CD8-positive, alpha-beta memory T cell (primary cell): ENCODE data around the gene UBE2Z. TPM values are rescaled to one million over a fixed set of nuclear protein-coding genes. Genes with fewer than 3 reads are reported as not detected.

ENCODE experiments used
- CTCF ChIA-PET: fragments of 350-600 bp; sonication (Branson Sonifier 250); formaldehyde crosslinking; loops from one replicate; lab custom pipeline; 2021; ENCODE audit warnings: antibody characterized with exemption; lab: Charles Lee
- POLR2A ChIA-PET: fragments of 350-600 bp; sonication (Branson Sonifier 250); formaldehyde crosslinking; loops from one replicate; lab custom pipeline; 2021; ENCODE audit warnings: antibody characterized with exemption; lab: Charles Lee
- DNase-seq, 5 donors: peaks; one replicate each; pipeline versions ENCODE4 v3.0.0 to v3.0.0-alpha.2; 2020 to 2022; ENCODE audit warnings: mixed read lengths in 1 of 5
- H3K27ac ChIP-seq: one replicate; pipeline ENCODE4 v1.7.0; 2013; ENCODE audit warnings: low read depth, mild to moderate bottlenecking, low read length, moderate library complexity
- H3K27me3 ChIP-seq: 2 replicates; pipeline ENCODE4 v1.7.0; 2013; ENCODE audit warnings: low read length, mild to moderate bottlenecking; ENCODE audit not compliant: insufficient read depth, poor library complexity, severe bottlenecking
- H3K36me3 ChIP-seq: 2 replicates; pipeline ENCODE4 v1.7.0; 2013; ENCODE audit warnings: mild to moderate bottlenecking, low read length, moderate library complexity; ENCODE audit not compliant: insufficient read depth
- H3K4me1 ChIP-seq: 2 replicates; pipeline ENCODE4 v1.7.0; 2013; ENCODE audit warnings: mild to moderate bottlenecking, low read length, moderate library complexity; ENCODE audit not compliant: insufficient read depth
- H3K4me3 ChIP-seq: 2 replicates; pipeline ENCODE4 v1.7.0; 2013; ENCODE audit warnings: mild to moderate bottlenecking, low read length
- H3K9me3 ChIP-seq: 2 replicates; pipeline ENCODE4 v1.7.0; 2013; ENCODE audit warnings: mild to moderate bottlenecking, low read length
- H3K27ac Mint-ChIP-seq, 8 donors: one replicate each; pipeline ENCODE4 v1.8.0; 2020 to 2021; ENCODE audit warnings: mixed read lengths in 8 of 8, mild to moderate bottlenecking in 6 of 8, inconsistent platforms in 3 of 8, moderate library complexity in 3 of 8
- H3K27me3 Mint-ChIP-seq, 2 donors: one replicate each; pipeline ENCODE4 v1.8.0; 2020 to 2021; ENCODE audit warnings: mixed read lengths in 2 of 2, mild to moderate bottlenecking in 1 of 2, moderate library complexity in 1 of 2
- H3K36me3 Mint-ChIP-seq, 3 donors: one replicate each; pipeline ENCODE4 v1.8.0; 2020 to 2021; ENCODE audit warnings: mixed read lengths in 3 of 3, inconsistent platforms in 1 of 3, mild to moderate bottlenecking in 1 of 3
- H3K4me1 Mint-ChIP-seq, 3 donors: one replicate each; pipeline ENCODE4 v1.8.0; 2020 to 2021; ENCODE audit warnings: mixed read lengths in 3 of 3, inconsistent platforms in 1 of 3, mild to moderate bottlenecking in 1 of 3
- H3K4me3 Mint-ChIP-seq, 7 donors: one replicate each; pipeline ENCODE4 v1.8.0; 2020 to 2021; ENCODE audit warnings: mixed read lengths in 7 of 7, mild to moderate bottlenecking in 6 of 7, moderate library complexity in 4 of 7, inconsistent platforms in 2 of 7
- H3K9me3 Mint-ChIP-seq, 5 donors: one replicate each; pipeline ENCODE4 v1.8.0; 2020 to 2022; ENCODE audit warnings: mixed read lengths in 5 of 5, mild to moderate bottlenecking in 3 of 5, moderate library complexity in 2 of 5, inconsistent platforms in 1 of 5
- polyA plus RNA-seq: library from polyadenylated mRNA; unstranded; fragments of 300-500 nt; fragmentation: Illumina TruSeq; gene quantifications from one replicate; pipeline ENCODE4 v1.2.3, GENCODE V29; 2021
- total RNA-seq, 2 experiments: library from RNA; stranded (reverse); gene quantifications; one replicate each; pipeline ENCODE4 v1.2.3, GENCODE V29; 2021

The UBE2Z gene
- total RNA-seq (100 to 1,000 TPM; 100 to 103 TPM), polyA plus RNA-seq (74.7 TPM)

GRCh38 chr17:48908047-48908843 is at the start of gene UBE2Z:
Gene UBE2Z (plus strand): TSS chr17:48908407. CDS start chr17:48908504, 97 bp downstream.
- peaks cover 0 to 37% (median 1%) of the 10 kb centered on the region in 3 donors for H3K36me3 Mint-ChIP-seq
- peaks cover 45 to 56% (median 53%) of the 10 kb centered on the region in 3 donors for H3K4me1 Mint-ChIP-seq
- Histone ChIP-seq H3K9me3 (no peaks in the 10 kb centered on the region), H3K4me3 (peak within 1 kb of the TSS; percentile 87), H3K27me3 (no peaks in the 10 kb centered on the region), H3K27ac (peak within 1 kb of the TSS; percentile 91), H3K36me3 (peaks cover 23% of the 10 kb centered on the region), H3K4me1 (peaks cover 29% of the 10 kb centered on the region)
- no peaks in the 10 kb centered on the region for H3K9me3 Mint-ChIP-seq
- H3K4me3 Mint-ChIP-seq: peak within 1 kb of the TSS; percentile 88 to 99 (median 93)
- ChIA-PET POLR2A (interaction anchor here (0.9 to 2.5 kb wide), 3 partner anchors 15 to 77 kb away, joined by 3 to 35 read pairs (median 11); partner anchors contain the start of genes ATP5MC1, CALCOCO2 and SNF8), CTCF (interaction anchor here (1.0 to 1.8 kb wide), 6 partner anchors 10 to 32 kb away, joined by 3 to 13 read pairs (median 3); partner anchors contain the start of gene ATP5MC1)
- no peaks in the 10 kb centered on the region for H3K27me3 Mint-ChIP-seq
- H3K27ac Mint-ChIP-seq: peak within 1 kb of the TSS; percentile 87 to 99 (median 98)
- peak; percentile 79 to 90 (median 84) for DNase-seq

DNA sequence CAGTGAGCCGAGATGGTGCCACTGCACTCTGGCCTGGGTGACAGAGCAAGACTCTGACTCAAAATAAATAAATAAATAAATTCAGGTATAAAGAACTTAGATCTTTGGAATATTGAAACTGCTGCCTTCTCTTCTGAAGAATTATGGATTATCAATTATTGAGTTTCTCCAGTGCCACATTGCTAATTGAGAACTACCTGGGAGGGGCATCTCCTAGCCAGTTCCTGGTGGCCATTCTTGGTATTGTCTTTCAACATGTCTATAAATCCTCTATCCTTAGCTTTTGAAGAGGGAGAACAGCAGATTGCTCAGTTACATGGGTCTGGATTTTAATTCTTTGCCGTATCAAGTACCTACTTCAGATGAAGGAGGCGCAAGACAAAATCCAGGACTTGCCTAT is 48.2 kb upstream of the UBE2Z start:
- Mint-ChIP-seq H3K27ac (no peak overlapping the region), H3K4me1 (peaks cover 0 to 4% (median 3%) of the 10 kb centered on the region in 3 donors), H3K36me3 (peaks cover 15 to 75% (median 33%) of the 10 kb centered on the region in 3 donors), H3K4me3 (no peak overlapping the region), H3K9me3 (no peaks in the 10 kb centered on the region), H3K27me3 (no peaks in the 10 kb centered on the region)
- Histone ChIP-seq H3K9me3 (no peaks in the 10 kb centered on the region), H3K27ac (no peak overlapping the region), H3K36me3 (peaks cover 35% of the 10 kb centered on the region), H3K27me3 (no peaks in the 10 kb centered on the region), H3K4me3 (no peak overlapping the region), H3K4me1 (no peaks in the 10 kb centered on the region)
- DNase-seq: no peak
- ChIA-PET CTCF (interaction anchor here (0.8 to 1.7 kb wide), 5 partner anchors 11 to 56 kb away, joined by 3 to 5 read pairs (median 3); no protein-coding TSS in a partner anchor), POLR2A (no interaction called here)

DNA sequence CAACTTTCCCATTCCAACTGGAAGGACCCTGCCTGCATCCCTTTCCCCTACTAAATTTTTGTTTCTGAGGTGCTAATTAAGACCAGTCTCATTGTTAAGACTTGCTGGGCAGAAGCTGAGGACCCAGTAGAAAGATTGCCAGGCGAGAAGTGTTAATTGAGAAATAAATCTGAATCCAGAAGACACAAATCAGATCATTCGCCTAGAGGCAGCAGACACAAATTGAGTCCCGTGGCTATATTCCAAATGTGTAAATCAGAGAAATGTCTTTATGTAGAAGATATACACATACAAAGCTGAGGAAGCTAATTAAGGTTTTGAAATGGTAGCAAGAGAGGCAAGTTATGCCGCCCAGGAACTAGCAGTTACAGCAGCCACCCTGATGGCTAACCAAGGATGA is 47.8 kb upstream of the UBE2Z start:
- H3K4me3 ChIP-seq: no peak overlapping the region
- H3K36me3 ChIP-seq: peaks cover 30% of the 10 kb centered on the region
- no peaks in the 10 kb centered on the region for H3K4me1 ChIP-seq
- no peak overlapping the region for H3K4me3 Mint-ChIP-seq
- POLR2A ChIA-PET: no interaction called here
- DNase-seq: no peak
- CTCF ChIA-PET: interaction anchor here (0.8 to 1.7 kb wide), 4 partner anchors 11 to 24 kb away, joined by 3 to 5 read pairs (median 4); no protein-coding TSS in a partner anchor
- peak overlapping the region in 1 of 8 donors; percentile 35 for H3K27ac Mint-ChIP-seq
- no peaks in the 10 kb centered on the region for H3K27me3 ChIP-seq
- H3K9me3 ChIP-seq: no peaks in the 10 kb centered on the region
- no peak overlapping the region for H3K27ac ChIP-seq
- H3K27me3 Mint-ChIP-seq: no peaks in the 10 kb centered on the region
- H3K4me1 Mint-ChIP-seq: peaks cover 0 to 4% (median 3%) of the 10 kb centered on the region in 3 donors
- peaks cover 15 to 73% (median 36%) of the 10 kb centered on the region in 3 donors for H3K36me3 Mint-ChIP-seq
- no peaks in the 10 kb centered on the region for H3K9me3 Mint-ChIP-seq

GRCh38 chr17:48868916-48869500 is 39.2 kb upstream of the UBE2Z start:
- H3K9me3 ChIP-seq: no peaks in the 10 kb centered on the region
- Mint-ChIP-seq H3K27ac (peak overlapping the region in 1 of 8 donors; percentile 55), H3K4me3 (no peak overlapping the region), H3K4me1 (peaks cover 0 to 7% (median 0%) of the 10 kb centered on the region in 3 donors), H3K36me3 (peaks cover 7 to 18% (median 13%) of the 10 kb centered on the region in 3 donors), H3K27me3 (no peaks in the 10 kb centered on the region), H3K9me3 (no peaks in the 10 kb centered on the region)
- no peaks in the 10 kb centered on the region for H3K4me1 ChIP-seq
- POLR2A ChIA-PET: no interaction called here
- H3K36me3 ChIP-seq: no peaks in the 10 kb centered on the region
- CTCF ChIA-PET: interaction anchor here (3.3 kb wide), 1 partner anchor 10 kb away, joined by 17 read pairs; no protein-coding TSS in a partner anchor
- no peak overlapping the region for H3K27ac ChIP-seq
- no peaks in the 10 kb centered on the region for H3K27me3 ChIP-seq
- no peak for DNase-seq
- H3K4me3 ChIP-seq: no peak overlapping the region

DNA sequence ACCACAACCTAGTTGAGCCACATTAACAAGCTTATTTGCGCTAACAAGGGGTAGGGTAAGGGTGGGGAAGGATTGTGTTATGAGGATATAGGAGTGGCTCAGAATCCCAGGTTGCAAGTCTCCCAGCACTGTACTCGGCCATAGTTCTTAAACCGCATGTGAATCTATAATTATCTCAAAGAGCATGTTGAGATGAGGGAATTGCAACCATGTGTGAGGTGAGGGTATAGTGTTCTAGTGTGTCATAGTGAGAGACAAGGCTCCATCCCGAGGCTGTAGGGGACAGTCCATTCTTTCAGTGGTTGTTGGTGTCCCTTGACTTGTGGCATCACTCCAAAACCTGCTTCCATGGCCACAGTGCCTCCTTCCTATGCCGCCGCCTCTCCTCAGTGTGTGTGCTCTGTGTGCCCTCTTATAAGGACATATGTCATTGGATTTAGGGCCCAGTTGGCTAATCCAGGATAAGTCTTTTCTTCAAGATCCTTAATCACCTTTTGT is 38.3 kb upstream of the UBE2Z start:
- Mint-ChIP-seq H3K9me3 (no peaks in the 10 kb centered on the region), H3K27ac (peak overlapping the region in 1 of 8 donors; percentile 43), H3K4me1 (peaks cover 0 to 7% (median 0%) of the 10 kb centered on the region in 3 donors), H3K36me3 (peaks cover 0 to 9% (median 7%) of the 10 kb centered on the region in 3 donors), H3K27me3 (peaks cover 0 to under 1% of the 10 kb centered on the region in 2 donors), H3K4me3 (no peak overlapping the region)
- no peak for DNase-seq
- no peaks in the 10 kb centered on the region for H3K36me3 ChIP-seq
- H3K4me3 ChIP-seq: no peak overlapping the region
- no peaks in the 10 kb centered on the region for H3K9me3 ChIP-seq
- no peak overlapping the region for H3K27ac ChIP-seq
- POLR2A ChIA-PET: no interaction called here
- CTCF ChIA-PET: interaction anchor here (3.3 kb wide), 1 partner anchor 9 kb away, joined by 17 read pairs; no protein-coding TSS in a partner anchor
- H3K4me1 ChIP-seq: no peaks in the 10 kb centered on the region
- H3K27me3 ChIP-seq: no peaks in the 10 kb centered on the region

GRCh38 chr17:48871035-48871550 is 37.1 kb upstream of the UBE2Z start:
- Mint-ChIP-seq H3K27me3 (peaks cover 1 to 3% of the 10 kb centered on the region in 2 donors), H3K9me3 (no peaks in the 10 kb centered on the region), H3K4me3 (no peak overlapping the region), H3K27ac (no peak overlapping the region), H3K36me3 (peaks cover 0 to 3% (median 1%) of the 10 kb centered on the region in 3 donors), H3K4me1 (peaks cover 0 to 7% (median 0%) of the 10 kb centered on the region in 3 donors)
- H3K9me3 ChIP-seq: no peaks in the 10 kb centered on the region
- CTCF ChIA-PET: interaction anchor here (1.0 to 1.7 kb wide), 2 partner anchors 8 to 13 kb away, joined by 3 read pairs; no protein-coding TSS in a partner anchor
- H3K27me3 ChIP-seq: no peaks in the 10 kb centered on the region
- POLR2A ChIA-PET: no interaction called here
- H3K4me1 ChIP-seq: no peaks in the 10 kb centered on the region
- no peak for DNase-seq
- H3K36me3 ChIP-seq: no peaks in the 10 kb centered on the region
- no peak overlapping the region for H3K4me3 ChIP-seq
- no peak overlapping the region for H3K27ac ChIP-seq

DNA sequence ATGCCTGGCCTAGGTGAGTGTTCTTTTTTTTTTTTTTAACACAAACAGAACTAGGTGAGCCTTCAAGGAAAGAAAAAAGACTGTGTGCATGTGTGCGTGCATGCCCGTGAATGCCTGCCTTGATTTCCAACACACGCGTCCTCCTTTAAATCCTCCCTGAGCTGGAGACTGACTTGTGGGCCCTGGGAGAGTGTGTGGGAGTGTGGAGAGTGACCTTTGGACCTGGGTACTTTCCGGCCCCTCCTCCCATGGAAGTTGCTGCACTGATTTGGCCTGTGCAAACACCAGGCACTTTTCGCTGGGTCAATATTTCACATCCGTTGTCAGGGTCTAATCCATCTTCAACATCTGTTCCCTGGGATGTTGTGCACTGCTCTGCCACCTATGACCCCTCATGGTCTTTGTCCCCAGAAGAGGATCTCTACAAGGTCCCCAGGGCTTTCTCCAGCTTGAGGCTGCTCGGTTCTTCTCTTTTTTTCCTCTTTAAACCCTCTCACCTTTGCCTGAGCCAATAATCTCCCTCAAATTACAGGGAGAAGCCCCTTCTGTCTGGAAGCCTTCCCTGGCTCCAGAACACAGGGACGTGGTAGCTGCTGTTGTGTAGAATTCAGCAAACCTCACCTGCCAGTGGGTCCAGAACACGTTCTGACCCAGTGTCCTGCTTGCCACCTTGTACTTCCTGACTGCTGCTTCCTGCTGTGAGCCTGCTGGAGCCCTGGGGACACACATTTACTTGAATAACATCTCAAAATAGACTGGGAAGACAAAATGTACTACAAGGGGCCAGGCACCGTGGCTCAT is 36.5 kb upstream of the UBE2Z start:
- Mint-ChIP-seq H3K36me3 (no peaks in the 10 kb centered on the region), H3K4me3 (no peak overlapping the region), H3K9me3 (no peaks in the 10 kb centered on the region), H3K27ac (peak overlapping the region in 1 of 8 donors; percentile 23), H3K4me1 (peaks cover 0 to 7% (median 0%) of the 10 kb centered on the region in 3 donors), H3K27me3 (peaks cover 2 to 5% of the 10 kb centered on the region in 2 donors)
- no peaks in the 10 kb centered on the region for H3K9me3 ChIP-seq
- H3K27me3 ChIP-seq: no peaks in the 10 kb centered on the region
- no peaks in the 10 kb centered on the region for H3K4me1 ChIP-seq
- no peak overlapping the region for H3K4me3 ChIP-seq
- DNase-seq: no peak
- POLR2A ChIA-PET: interaction anchor here (0.7 kb wide), 1 partner anchor 1037 kb away, joined by 5 read pairs; no protein-coding TSS in a partner anchor
- CTCF ChIA-PET: interaction anchor here (1.0 to 1.7 kb wide), 2 partner anchors 8 to 12 kb away, joined by 3 read pairs; no protein-coding TSS in a partner anchor
- H3K27ac ChIP-seq: no peak overlapping the region
- no peaks in the 10 kb centered on the region for H3K36me3 ChIP-seq
